ENCODE measurements around the gene VSIG8. TPM values are rescaled to one million over a fixed set of nuclear protein-coding genes. Genes with fewer than 3 reads are reported as not detected.
A peak's percentile ranks its signal among the peaks of the same experiment; 100 is the strongest.

The VSIG8 gene
- total and polyA plus RNA-seq, 2 of the 4 experiments (the other 2 are of a cell fraction): not detected

GRCh38 chr1:159867664-159868026 is 5.2 kb upstream of the VSIG8 start:
- Histone ChIP-seq H4K20me1 (ENCODE audit: insufficient read depth, low read length) (no peaks in the 10 kb centered on the region), H3K36me3 (ENCODE audit: control insufficient read depth, insufficient read depth, low read length) (no peaks in the 10 kb centered on the region), H2AK9ac (replicated peaks; ENCODE audit: low read depth, low read length, poor library complexity) (no peak overlapping the region), H2BK15ac (ENCODE audit: low read depth, low read length) (no peak overlapping the region), H2BK20ac (ENCODE audit: low read depth, low read length) (no peak overlapping the region), H3K23ac (ENCODE audit: low read depth, low read length) (no peak overlapping the region), H3K9me3 (ENCODE audit: control insufficient read depth, insufficient read depth, low read length) (no peaks in the 10 kb centered on the region), H3K18ac (ENCODE audit: low read depth, low read length) (no peak overlapping the region), H2AFZ (replicated peaks; ENCODE audit: low read length, poor library complexity) (peak overlapping the region; percentile 65), H4K5ac (ENCODE audit: low read depth, low read length) (no peak overlapping the region), H3K56ac (ENCODE audit: extremely low read depth, insufficient read depth, low read length) (no peak overlapping the region), H3K27me3 (ENCODE audit: control insufficient read depth, insufficient read depth, low read length) (no peaks in the 10 kb centered on the region), H3K79me1 (ENCODE audit: low read depth in 1 of 2, low read length in 2 of 2) (no peaks in the 10 kb centered on the region), H4K8ac (ENCODE audit: low read depth in 2 of 2, low read length in 2 of 2) (no peak overlapping the region), H4K91ac (ENCODE audit: insufficient read depth, low read depth, low read length) (no peak overlapping the region), H2AK5ac (ENCODE audit: low read depth, low read length) (no peak overlapping the region), H3K4ac (ENCODE audit: low read depth, low read length) (no peak overlapping the region), H2BK120ac (ENCODE audit: low read depth, low read length) (no peak overlapping the region), H3K27ac (ENCODE audit: insufficient read depth, low read length) (no peak overlapping the region), H3K4me2 (ENCODE audit: low read depth, low read length) (no peak overlapping the region), H3K4me1 (ENCODE audit: control insufficient read depth, insufficient read depth, low read length) (peaks cover 8% of the 10 kb centered on the region), H3K9ac (ENCODE audit: low read depth, low read length) (no peak overlapping the region), H3K4me3 (ENCODE audit: insufficient read depth, low read depth, low read length) (no peak overlapping the region), H3K14ac (replicated peaks; ENCODE audit: low read depth, low read length) (no peak overlapping the region), H2BK5ac (ENCODE audit: low read depth, low read length, poor library complexity, severe bottlenecking) (no peak overlapping the region), H3K9me1 (ENCODE audit: insufficient read depth, low read length) (no peaks in the 10 kb centered on the region)
- no TSS peak for BruUV-seq (replicated peaks)
- WGBS, 2 experiments (ENCODE audit: extremely low coverage in 2 of 2, insufficient read length in 1 of 2): 22% methylated on average over 4 of the region's 9 CpGs; no CpG with 5 or more reads in 1 of the 2 experiments
- in situ Hi-C loops (cut with MboI; ENCODE audit: low sequenced_read_pairs) (no loop called here), intact Hi-C loops (cut with micrococcal nuclease) (no loop called here), dilution Hi-C loops (cut with HindIII; ENCODE audit: low sequenced_read_pairs, unreplicated experiment) (no loop called here)
- TF ChIP-seq NFE2L2 (IDR thresholded peaks at IDR 0.05; ENCODE audit: low read depth, low read length) (no peak), RCOR1 (IDR thresholded peaks at IDR 0.05; ENCODE audit: insufficient replicate concordance, low read length) (no peak), RFX5 (IDR thresholded peaks at IDR 0.05; ENCODE audit: low read depth, low read length) (no peak), USF2 (IDR thresholded peaks at IDR 0.05; ENCODE audit: low read depth, low read length) (no peak), CHD1 (IDR thresholded peaks at IDR 0.05; ENCODE audit: low read depth, low read length) (no peak), BHLHE40 (IDR thresholded peaks at IDR 0.05; ENCODE audit: low read depth, low read length) (no peak), CEBPB (IDR thresholded peaks at IDR 0.05; ENCODE audit: low read depth, low read length) (no peak), CTCF (conservative IDR thresholded peaks at IDR 0.05; ENCODE audit: low read depth, low read length) (no peak), FOS (IDR thresholded peaks at IDR 0.05; ENCODE audit: low read depth, low read length) (no peak), SMC3 (IDR thresholded peaks at IDR 0.05; ENCODE audit: low read depth, low read length) (no peak), MXI1 (IDR thresholded peaks at IDR 0.05; ENCODE audit: borderline replicate concordance, low read depth, low read length) (no peak)
- DNase-seq: no peak
- ChIA-PET POLR2A (ENCODE audit: unreplicated experiment) (no interaction called here), CTCF (no interaction called here)
- ATAC-seq (ENCODE audit: low read depth): peak; percentile 24; the same call in 1 of the 2 replicates

Measured in IMR-90 (cell line).